K562 (cell line): Measurements from ENCODE around the gene DOCK1. TPM values are rescaled to one million over a fixed set of nuclear protein-coding genes. Genes with fewer than 3 reads are reported as not detected.

Experiments used
- ATAC-seq: fragments of 200-7000 bp; cut with Tn5 transposase; 3 replicates; pipeline ENCODE4 v1.9.1; 2020; ENCODE audit warnings: moderate library complexity
- BruUV-seq: library from RNA; stranded (reverse); fragments of 400-500 nt; replicated peaks from 2 replicates; lab custom pipeline; 2021; lab: Mats Ljungman, UMichigan
- CTCF ChIA-PET: fragments of 300-600 bp; formaldehyde crosslinking; extraction: SDS; loops from one replicate; lab custom pipeline; 2021; ENCODE audit warnings: low intra/inter-chr PET ratio; lab: Yijun Ruan, JAX
- POLR2A ChIA-PET: fragments of 300-600, 350-650 bp; sonication (Branson Sonifier 250); formaldehyde crosslinking; extraction: SDS; loops from one replicate; lab custom pipeline; 2021; ENCODE audit warnings: antibody characterized with exemption, inconsistent platforms; lab: Yijun Ruan, JAX
- DNase-seq, 4 experiments: peaks; one replicate each; pipeline versions ENCODE4 v3.0.0 to v3.0.0-alpha.2; 2011 to 2018; ENCODE audit warnings: low spot score in 3 of 4, mixed read lengths in 3 of 4; ENCODE audit errors: extremely low read depth in 1 of 4
- FAIRE-seq: peaks from 2 replicates; lab custom pipeline; 2011; peaks lifted over from hg19 to GRCh38; lab: Jason Lieb, UNC
- H2AFZ ChIP-seq: 2 replicates; pipeline ENCODE4 v1.6.0; 2011; ENCODE audit warnings: low read depth, low read length, control low read depth, inconsistent platforms
- H3K27ac ChIP-seq: fragments of 200-600 bp; 3 replicates; pipeline ENCODE4 v1.8.0; 2011; ENCODE audit warnings: low read depth, mild to moderate bottlenecking, control low read depth, inconsistent platforms, low read length, moderate library complexity, mixed read lengths; ENCODE audit errors: extremely low read depth
- H3K27me3 ChIP-seq, 2 experiments: fragments of 300-600 bp in 1 of 2; 2 replicates in 1 of 2; 3 replicates in 1 of 2; pipeline versions ENCODE4 v1.6.0 to v1.8.0; 2011; ENCODE audit warnings: inconsistent platforms in 2 of 2, low read length in 2 of 2, mild to moderate bottlenecking in 1 of 2, mixed read lengths in 1 of 2, moderate library complexity in 1 of 2; ENCODE audit not compliant: control insufficient read depth in 2 of 2, insufficient read depth in 2 of 2
- H3K36me3 ChIP-seq: fragments of 300-600 bp; 3 replicates; pipeline ENCODE4 v1.8.0; 2011; ENCODE audit warnings: mild to moderate bottlenecking, low read length, inconsistent platforms; ENCODE audit not compliant: control insufficient read depth, insufficient read depth
- H3K4me1 ChIP-seq, 2 experiments: fragments of 200-600 bp in 1 of 2; replicated peaks in 1 of 2; 2 replicates in 1 of 2; 3 replicates in 1 of 2; pipeline versions ENCODE4 v1.5.1 to v1.8.0; 2011; ENCODE audit warnings: inconsistent platforms in 2 of 2, low read length in 2 of 2, mild to moderate bottlenecking in 1 of 2, mixed read lengths in 1 of 2, moderate library complexity in 1 of 2; ENCODE audit not compliant: control insufficient read depth in 2 of 2, insufficient read depth in 2 of 2
- H3K4me2 ChIP-seq: 2 replicates; pipeline ENCODE4 v1.6.1; 2011; ENCODE audit warnings: low read length, control low read depth, inconsistent platforms, mixed read lengths; ENCODE audit not compliant: insufficient read depth
- H3K4me3 ChIP-seq: fragments of 200-600 bp; sonication (generic), shearing (Covaris generic); 2 replicates; pipeline ENCODE4 v1.5.1; 2016; ENCODE audit warnings: control low read depth, inconsistent platforms
- H3K79me2 ChIP-seq: fragments of 200-600 bp; 3 replicates; pipeline ENCODE4 v1.8.0; 2011; ENCODE audit warnings: low read length, inconsistent platforms; ENCODE audit not compliant: control insufficient read depth, insufficient read depth
- H3K9ac ChIP-seq, 2 experiments: 2 replicates each; pipeline versions ENCODE4 v1.6.0 to v1.6.1; 2011; ENCODE audit warnings: low read depth in 2 of 2, low read length in 2 of 2, control low read depth in 1 of 2, inconsistent platforms in 1 of 2, mild to moderate bottlenecking in 1 of 2, mixed read lengths in 1 of 2; ENCODE audit not compliant: insufficient read depth in 1 of 2
- H3K9me1 ChIP-seq: one replicate; pipeline ENCODE4 v1.6.0; 2011; ENCODE audit warnings: inconsistent platforms, mild to moderate bottlenecking, low read length, moderate library complexity; ENCODE audit not compliant: control insufficient read depth, insufficient read depth
- H3K9me3 ChIP-seq: replicated peaks from 2 replicates; pipeline ENCODE4 v1.5.1; 2011; ENCODE audit warnings: low read depth, low read length, inconsistent platforms; ENCODE audit not compliant: control insufficient read depth, insufficient read depth
- H4K20me1 ChIP-seq: replicated peaks from 2 replicates; pipeline ENCODE4 v1.6.1; 2011; ENCODE audit warnings: low read length, inconsistent platforms, mixed read lengths; ENCODE audit not compliant: control insufficient read depth, insufficient read depth
- CHD1 ChIP-seq: fragments of 200-600 bp; sonication (generic); IDR thresholded peaks from one replicate; pipeline ENCODE4 v1.6.1; 2012; ENCODE audit warnings: mild to moderate bottlenecking, moderate library complexity, low read length, inconsistent platforms
- E2F3 ChIP-seq: fragments of 250-450 bp; sonication (Bioruptor Pico); IDR thresholded peaks from 2 replicates; pipeline ENCODE4 v1.4.0; 2020; ENCODE audit warnings: mild to moderate bottlenecking
- HCFC1 ChIP-seq: IDR thresholded peaks from 2 replicates; pipeline ENCODE4 v1.6.1; 2012; ENCODE audit warnings: low read depth, low read length, improper control_type of control experiment
- PHF21A ChIP-seq: fragments of 450-650 bp; IDR thresholded peaks from 2 replicates; pipeline ENCODE4 v1.6.1; 2017; ENCODE audit warnings: low read depth, borderline replicate concordance
- SPI1 ChIP-seq: IDR thresholded peaks from 2 replicates; pipeline ENCODE4 v1.6.1; 2011; ENCODE audit warnings: low read depth, low read length, control low read depth, borderline replicate concordance
- WGBS: fragments of 100-300 bp; shearing (Covaris generic); methylation state at CpG from one replicate; pipeline ENCODE4 v1.1.6; 2016; ENCODE audit warnings: low coverage, mixed read lengths; ENCODE audit not compliant: insufficient coverage; ENCODE audit errors: missing lambda C conversion rate; 5-methylcytosine and 5-hydroxymethylcytosine counted together
- in situ Hi-C: fragments of 300-500 bp; cut with MboI; formaldehyde crosslinking; loops from 4 replicates; pipeline ENCODE4 v1.15.0; 2018; ENCODE audit warnings: inconsistent platforms, mixed read lengths
- intact Hi-C: fragments of 100-400 bp; cut with micrococcal nuclease; formaldehyde crosslinking; loops from 2 replicates; pipeline ENCODE4 v1.14.2; 2022
- polyA plus RNA-seq, 8 experiments: library from polyadenylated mRNA; depleted of rRNA in 4 of 8; stranded (reverse) in 5 of 8; unstranded in 3 of 8; fragments of >200 nt; fragmentation: Nextera tagmentation in 2 of 8; fragmentation: Illumina TruSeq in 1 of 8; extraction: Ambion mirVana in 2 of 8; extraction: Trizol in 1 of 8; gene quantifications; 2 replicates each; pipeline versions ENCODE4 v1.2.1 to v1.2.3, GENCODE V29; 2011 to 2014; ENCODE audit warnings: inconsistent platforms in 1 of 8, missing spikeins in 1 of 8
- total RNA-seq, 7 experiments: library from RNA; depleted of rRNA in 6 of 7; stranded (reverse); fragments of >200 nt in 6 of 7; fragmentation: Illumina TruSeq in 2 of 7; extraction: Trizol in 2 of 7; gene quantifications; 2 replicates each; pipeline versions ENCODE4 v1.2.1 to v1.2.3, GENCODE V29; 2011 to 2021; ENCODE audit warnings: low replicate concordance in 1 of 7
- TF ChIP-seq, protein P1 (sequence below): sonication (generic); formaldehyde crosslinking; IDR thresholded peaks from 2 replicates; pipeline ENCODE4 v1.8.0; 2023; ENCODE audit warnings: mild to moderate bottlenecking, missing genetic modification reagents
- TF ChIP-seq, protein P2 (sequence below): sonication (generic); formaldehyde crosslinking; IDR thresholded peaks from 2 replicates; pipeline ENCODE4 v1.8.0; 2023; ENCODE audit warnings: missing genetic modification reagents, mild to moderate bottlenecking, borderline replicate concordance
- TF ChIP-seq, protein P3 (sequence below), 2 experiments: fragments of 450-650 bp in 1 of 2; sonication (generic) in 1 of 2; formaldehyde crosslinking in 1 of 2; IDR thresholded peaks in 1 of 2; conservative IDR thresholded peaks in 1 of 2; 2 replicates each; pipeline versions ENCODE4 v1.6.1 to v1.8.1; 2016 to 2023; ENCODE audit warnings: mild to moderate bottlenecking in 2 of 2, moderate library complexity in 2 of 2, inconsistent platforms in 1 of 2, missing genetic modification reagents in 1 of 2

DOCK1 gene
- total and polyA plus RNA-seq, 9 of the 15 experiments (the other 6 are each of a cell fraction or from before 2014, with no cell fraction given) = 0.31 TPM; not detected in 8

DNA sequence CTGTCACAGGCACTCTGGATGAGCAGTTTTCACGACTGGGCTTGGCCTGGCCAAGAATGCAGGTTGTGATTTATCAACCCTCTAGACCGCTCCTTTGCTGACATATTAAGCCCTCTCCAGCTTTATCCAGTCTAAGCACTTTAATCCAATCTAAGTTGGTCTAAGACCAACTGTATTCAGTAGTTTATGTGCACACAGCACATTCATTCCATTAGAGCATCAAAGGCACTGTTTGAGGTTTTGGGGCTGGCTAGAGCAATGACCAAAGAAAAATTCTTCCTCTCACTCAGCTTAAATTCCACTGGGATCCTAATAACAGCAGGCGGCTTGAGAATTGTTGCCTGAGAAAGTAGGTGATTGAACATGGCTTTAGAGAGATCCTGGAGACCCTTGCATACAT, 467.1 kb downstream of the DOCK1 start:
- no peaks in the 10 kb centered on the region for H3K4me1 ChIP-seq
- no peaks in the 10 kb centered on the region for H3K79me2 ChIP-seq
- H3K9ac ChIP-seq = no peak overlapping the region
- FAIRE-seq (no peak), ATAC-seq (no peak), DNase-seq (no peak)
- H4K20me1 ChIP-seq = no peaks in the 10 kb centered on the region
- in situ Hi-C loops (no loop called here), intact Hi-C loops (no loop called here)
- BruUV-seq = no TSS peak
- H3K27ac ChIP-seq = no peak overlapping the region
- WGBS = 0% methylated on average over 3 of the region's 3 CpGs
- no peaks in the 10 kb centered on the region for H3K9me1 ChIP-seq
- peaks cover 0 to under 1% of the 10 kb centered on the region in 2 experiments; a peak in 2 of 5 replicates for H3K27me3 ChIP-seq
- H3K9me3 ChIP-seq = no peaks in the 10 kb centered on the region
- no peak overlapping the region for H2AFZ ChIP-seq
- no peak overlapping the region for H3K4me3 ChIP-seq
- H3K36me3 ChIP-seq = no peaks in the 10 kb centered on the region
- POLR2A ChIA-PET = interaction anchor here (0.5 kb wide), 1 partner anchor 12 kb away, joined by 3 read pairs; no protein-coding TSS in a partner anchor
- no peak overlapping the region for H3K4me2 ChIP-seq
- TF ChIP-seq HCFC1 (no peak), E2F3 (CRISPR knock-in tag) (no peak), SPI1 (no peak), CHD1 (no peak), PHF21A (no peak)
- TF ChIP-seq, protein P1, sequence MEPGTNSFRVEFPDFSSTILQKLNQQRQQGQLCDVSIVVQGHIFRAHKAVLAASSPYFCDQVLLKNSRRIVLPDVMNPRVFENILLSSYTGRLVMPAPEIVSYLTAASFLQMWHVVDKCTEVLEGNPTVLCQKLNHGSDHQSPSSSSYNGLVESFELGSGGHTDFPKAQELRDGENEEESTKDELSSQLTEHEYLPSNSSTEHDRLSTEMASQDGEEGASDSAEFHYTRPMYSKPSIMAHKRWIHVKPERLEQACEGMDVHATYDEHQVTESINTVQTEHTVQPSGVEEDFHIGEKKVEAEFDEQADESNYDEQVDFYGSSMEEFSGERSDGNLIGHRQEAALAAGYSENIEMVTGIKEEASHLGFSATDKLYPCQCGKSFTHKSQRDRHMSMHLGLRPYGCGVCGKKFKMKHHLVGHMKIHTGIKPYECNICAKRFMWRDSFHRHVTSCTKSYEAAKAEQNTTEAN (CRISPR knock-in tag) = no peak
- TF ChIP-seq, protein P2, sequence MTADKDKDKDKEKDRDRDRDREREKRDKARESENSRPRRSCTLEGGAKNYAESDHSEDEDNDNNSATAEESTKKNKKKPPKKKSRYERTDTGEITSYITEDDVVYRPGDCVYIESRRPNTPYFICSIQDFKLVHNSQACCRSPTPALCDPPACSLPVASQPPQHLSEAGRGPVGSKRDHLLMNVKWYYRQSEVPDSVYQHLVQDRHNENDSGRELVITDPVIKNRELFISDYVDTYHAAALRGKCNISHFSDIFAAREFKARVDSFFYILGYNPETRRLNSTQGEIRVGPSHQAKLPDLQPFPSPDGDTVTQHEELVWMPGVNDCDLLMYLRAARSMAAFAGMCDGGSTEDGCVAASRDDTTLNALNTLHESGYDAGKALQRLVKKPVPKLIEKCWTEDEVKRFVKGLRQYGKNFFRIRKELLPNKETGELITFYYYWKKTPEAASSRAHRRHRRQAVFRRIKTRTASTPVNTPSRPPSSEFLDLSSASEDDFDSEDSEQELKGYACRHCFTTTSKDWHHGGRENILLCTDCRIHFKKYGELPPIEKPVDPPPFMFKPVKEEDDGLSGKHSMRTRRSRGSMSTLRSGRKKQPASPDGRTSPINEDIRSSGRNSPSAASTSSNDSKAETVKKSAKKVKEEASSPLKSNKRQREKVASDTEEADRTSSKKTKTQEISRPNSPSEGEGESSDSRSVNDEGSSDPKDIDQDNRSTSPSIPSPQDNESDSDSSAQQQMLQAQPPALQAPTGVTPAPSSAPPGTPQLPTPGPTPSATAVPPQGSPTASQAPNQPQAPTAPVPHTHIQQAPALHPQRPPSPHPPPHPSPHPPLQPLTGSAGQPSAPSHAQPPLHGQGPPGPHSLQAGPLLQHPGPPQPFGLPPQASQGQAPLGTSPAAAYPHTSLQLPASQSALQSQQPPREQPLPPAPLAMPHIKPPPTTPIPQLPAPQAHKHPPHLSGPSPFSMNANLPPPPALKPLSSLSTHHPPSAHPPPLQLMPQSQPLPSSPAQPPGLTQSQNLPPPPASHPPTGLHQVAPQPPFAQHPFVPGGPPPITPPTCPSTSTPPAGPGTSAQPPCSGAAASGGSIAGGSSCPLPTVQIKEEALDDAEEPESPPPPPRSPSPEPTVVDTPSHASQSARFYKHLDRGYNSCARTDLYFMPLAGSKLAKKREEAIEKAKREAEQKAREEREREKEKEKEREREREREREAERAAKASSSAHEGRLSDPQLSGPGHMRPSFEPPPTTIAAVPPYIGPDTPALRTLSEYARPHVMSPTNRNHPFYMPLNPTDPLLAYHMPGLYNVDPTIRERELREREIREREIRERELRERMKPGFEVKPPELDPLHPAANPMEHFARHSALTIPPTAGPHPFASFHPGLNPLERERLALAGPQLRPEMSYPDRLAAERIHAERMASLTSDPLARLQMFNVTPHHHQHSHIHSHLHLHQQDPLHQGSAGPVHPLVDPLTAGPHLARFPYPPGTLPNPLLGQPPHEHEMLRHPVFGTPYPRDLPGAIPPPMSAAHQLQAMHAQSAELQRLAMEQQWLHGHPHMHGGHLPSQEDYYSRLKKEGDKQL (CRISPR knock-in tag) = no peak
- TF ChIP-seq, protein P3, sequence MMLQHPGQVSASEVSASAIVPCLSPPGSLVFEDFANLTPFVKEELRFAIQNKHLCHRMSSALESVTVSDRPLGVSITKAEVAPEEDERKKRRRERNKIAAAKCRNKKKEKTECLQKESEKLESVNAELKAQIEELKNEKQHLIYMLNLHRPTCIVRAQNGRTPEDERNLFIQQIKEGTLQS (IDR thresholded peaks at IDR 0.05) = no peak
- TF ChIP-seq, protein P3 (CRISPR knock-in tag; conservative IDR thresholded peaks at IDR 0.05) = no peak
- CTCF ChIA-PET = no interaction called here
